ENCODE measurements around the gene UGT1A8. TPM values are rescaled to one million over a fixed set of nuclear protein-coding genes. Genes with fewer than 3 reads are reported as not detected.

UGT1A8 gene
- total RNA-seq, 1 experiment from 2014 or later: not detected

- Histone ChIP-seq H4K20me1 (ENCODE audit: insufficient read depth) (no peaks in the 10 kb centered on the region), H2AFZ (ENCODE audit: low read depth, low read length, poor library complexity, severe bottlenecking) (no peak overlapping the region), H3K4me3 (replicated peaks in 1 of 2; ENCODE audit: low read depth in 1 of 2, low read length in 2 of 2) (no peak overlapping the region), H3K4me2 (ENCODE audit: low read length) (no peak overlapping the region), H3K27me3 (ENCODE audit: insufficient read depth, low read length) (no peaks in the 10 kb centered on the region), H3K4me1 (ENCODE audit: control insufficient read depth in 1 of 2, insufficient read depth in 2 of 2, low read length in 2 of 2) (no peaks in the 10 kb centered on the region), H3K27ac (ENCODE audit: low read depth, low read length) (no peak overlapping the region), H3K36me3 (ENCODE audit: control insufficient read depth in 1 of 2, insufficient read depth in 2 of 2, low read length in 2 of 2) (no peaks in the 10 kb centered on the region), H3K9me2 (ENCODE audit: insufficient read depth) (no peaks in the 10 kb centered on the region), H3K9ac (ENCODE audit: low read length) (no peak overlapping the region), H3K79me2 (ENCODE audit: insufficient read depth, low read length) (no peaks in the 10 kb centered on the region), H3K9me3 (ENCODE audit: control insufficient read depth in 1 of 2, insufficient read depth in 1 of 2, low read depth in 1 of 2, low read length in 2 of 2) (no peaks in the 10 kb centered on the region)
- 0 out of 2 replicates have a peak, but pooled peaks have one; percentile 29 for ATAC-seq
- ChIA-PET POLR2A (no interaction called here), RAD21 (ENCODE audit: low non-redundant PET in 1 of 2, low total read pairs in 2 of 2, uncharacterized antibody in 2 of 2, unreplicated experiment in 2 of 2) (no interaction called here), CTCF (no interaction called here)
- TF ChIP-seq RAD21 (IDR thresholded peaks at IDR 0.05; ENCODE audit: low read depth): no peak
- TF ChIP-seq SIN3A (IDR thresholded peaks at IDR 0.05; ENCODE audit: low read depth): no peak
- no peak for TF ChIP-seq POLR2AphosphoS5 (IDR thresholded peaks at IDR 0.05; ENCODE audit: low read depth, low read length)
- no peak for TF ChIP-seq CTCF (IDR thresholded peaks at IDR 0.05 in 2 of 3, conservative IDR thresholded peaks at IDR 0.05 in 1 of 3; ENCODE audit: borderline replicate concordance in 1 of 3, insufficient read depth in 1 of 3, low read depth in 2 of 3, low read length in 2 of 3)
- TF ChIP-seq JUND (IDR thresholded peaks at IDR 0.05): no peak
- TF ChIP-seq FOSL1 (IDR thresholded peaks at IDR 0.05; ENCODE audit: low read depth): no peak
- TF ChIP-seq POLR2A (IDR thresholded peaks at IDR 0.05; ENCODE audit: borderline replicate concordance, extremely low read depth, insufficient read depth, insufficient read length): no peak
- no peak for TF ChIP-seq EZH2phosphoT487 (IDR thresholded peaks at IDR 0.05; ENCODE audit: borderline replicate concordance)
- no peak for TF ChIP-seq SP1 (IDR thresholded peaks at IDR 0.05; ENCODE audit: low read depth)
- TF ChIP-seq ELF1 (IDR thresholded peaks at IDR 0.05; ENCODE audit: borderline replicate concordance, low read depth): no peak
- no peak for TF ChIP-seq ZNF274 (IDR thresholded peaks at IDR 0.05; ENCODE audit: low read depth, low read length)
- no peak for TF ChIP-seq ATF3 (IDR thresholded peaks at IDR 0.05)
- TF ChIP-seq CEBPB (IDR thresholded peaks at IDR 0.05; ENCODE audit: low read depth): no peak
- no peak for TF ChIP-seq ZFX (IDR thresholded peaks at IDR 0.05)
- TF ChIP-seq EGR1 (IDR thresholded peaks at IDR 0.05; ENCODE audit: low read depth): no peak
- TF ChIP-seq CBX3 (IDR thresholded peaks at IDR 0.05; ENCODE audit: low read depth): no peak
- no peak for DNase-seq (ENCODE audit: low read depth, low spot score)
- intact Hi-C loops (cut with micrococcal nuclease): no loop called here
- no TSS peak for BruUV-seq (replicated peaks)
Measured at GRCh38 chr2:233819884-233820773, 202.7 kb downstream of the UGT1A8 start.
